Keratinocyte (primary cell): ENCODE data around the gene CCL2.

Source experiments
- CTCF ChIP-seq, 3 experiments: IDR thresholded peaks in 1 of 3; conservative IDR thresholded peaks in 1 of 3; optimal IDR thresholded peaks in 1 of 3; 2 replicates in 2 of 3; 3 replicates in 1 of 3; pipeline versions ENCODE3 to v1.5.1; 2011; ENCODE audit warnings: low read length in 3 of 3, mild to moderate bottlenecking in 3 of 3, moderate library complexity in 2 of 3, control low read depth in 1 of 3, inconsistent platforms in 1 of 3; ENCODE audit not compliant: insufficient read depth in 2 of 3; ENCODE audit errors: extremely low read depth in 1 of 3
- EZH2 ChIP-seq: IDR thresholded peaks from one replicate; pipeline ENCODE4 v1.6.1; 2012; ENCODE audit warnings: inconsistent platforms, mild to moderate bottlenecking, low read length, moderate library complexity

GRCh38 chr17:34257986-34258326 is 2.9 kb downstream of the CCL2 start:
- no peak for TF ChIP-seq EZH2
- TF ChIP-seq CTCF (optimal IDR thresholded peaks at IDR 0.05 in 1 of 3, IDR thresholded peaks at IDR 0.05 in 1 of 3, conservative IDR thresholded peaks at IDR 0.05 in 1 of 3; ENCODE audit: extremely low read depth in 1 of 3, insufficient read depth in 2 of 3, low read length in 3 of 3), result no peak
